WERI-Rb-1 (cell line): ENCODE data around the gene GPC2.

ENCODE experiments used
- DNase-seq: peaks from one replicate; pipeline ENCODE4 v3.0.0-alpha.2; 2020
- H3K27ac ChIP-seq: fragments of 250-450 bp; sonication (Bioruptor Pico); 2 replicates; pipeline ENCODE4 v1.5.1; 2020; ENCODE audit warnings: mild to moderate bottlenecking, moderate library complexity
- H3K27me3 ChIP-seq: fragments of 250-450 bp; sonication (Bioruptor Pico); 2 replicates; pipeline ENCODE4 v1.5.1; 2021; ENCODE audit warnings: mild to moderate bottlenecking, low read depth, moderate library complexity; ENCODE audit not compliant: insufficient read depth, severe bottlenecking
- H3K36me3 ChIP-seq: fragments of 250-450 bp; sonication (Bioruptor Pico); 2 replicates; pipeline ENCODE4 v1.5.1; 2020; ENCODE audit warnings: mild to moderate bottlenecking, moderate library complexity
- H3K4me3 ChIP-seq: 2 replicates; pipeline ENCODE4 v1.5.1; 2011; ENCODE audit warnings: low read depth, mild to moderate bottlenecking, control low read depth, low read length
- H3K9me3 ChIP-seq: fragments of 250-450 bp; sonication (Bioruptor Pico); 2 replicates; pipeline ENCODE4 v1.5.1; 2021; ENCODE audit warnings: mild to moderate bottlenecking, moderate library complexity; ENCODE audit not compliant: severe bottlenecking
- TF ChIP-seq, protein P1 (sequence below): IDR thresholded peaks from 2 replicates; pipeline ENCODE4 v1.5.1; 2011; ENCODE audit warnings: low read depth, mild to moderate bottlenecking, control low read depth, inconsistent platforms, low read length

GPC2 gene

DNA sequence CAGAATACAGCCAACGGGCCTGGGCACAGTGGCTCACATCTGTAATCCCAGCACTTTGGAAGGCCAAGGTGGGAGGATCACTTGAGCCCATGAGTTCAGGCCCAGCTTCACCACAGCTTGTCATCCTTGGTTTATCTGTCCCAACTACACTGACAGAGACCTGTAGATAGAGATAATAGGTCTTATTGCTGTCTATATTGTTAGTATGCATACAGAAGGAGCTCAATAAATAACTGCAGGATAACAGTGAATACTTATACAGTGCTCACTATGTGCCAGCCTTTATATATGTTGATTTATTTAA lies 56.5 kb downstream of the GPC2 start:
- Histone ChIP-seq H3K36me3 (peaks cover 8% of the 10 kb centered on the region), H3K27ac (no peak overlapping the region), H3K9me3 (no peaks in the 10 kb centered on the region), H3K27me3 (no peaks in the 10 kb centered on the region), H3K4me3 (peak overlapping the region; percentile 88; the same call in 1 of the 2 replicates)
- no peak for DNase-seq
- TF ChIP-seq, protein P1, sequence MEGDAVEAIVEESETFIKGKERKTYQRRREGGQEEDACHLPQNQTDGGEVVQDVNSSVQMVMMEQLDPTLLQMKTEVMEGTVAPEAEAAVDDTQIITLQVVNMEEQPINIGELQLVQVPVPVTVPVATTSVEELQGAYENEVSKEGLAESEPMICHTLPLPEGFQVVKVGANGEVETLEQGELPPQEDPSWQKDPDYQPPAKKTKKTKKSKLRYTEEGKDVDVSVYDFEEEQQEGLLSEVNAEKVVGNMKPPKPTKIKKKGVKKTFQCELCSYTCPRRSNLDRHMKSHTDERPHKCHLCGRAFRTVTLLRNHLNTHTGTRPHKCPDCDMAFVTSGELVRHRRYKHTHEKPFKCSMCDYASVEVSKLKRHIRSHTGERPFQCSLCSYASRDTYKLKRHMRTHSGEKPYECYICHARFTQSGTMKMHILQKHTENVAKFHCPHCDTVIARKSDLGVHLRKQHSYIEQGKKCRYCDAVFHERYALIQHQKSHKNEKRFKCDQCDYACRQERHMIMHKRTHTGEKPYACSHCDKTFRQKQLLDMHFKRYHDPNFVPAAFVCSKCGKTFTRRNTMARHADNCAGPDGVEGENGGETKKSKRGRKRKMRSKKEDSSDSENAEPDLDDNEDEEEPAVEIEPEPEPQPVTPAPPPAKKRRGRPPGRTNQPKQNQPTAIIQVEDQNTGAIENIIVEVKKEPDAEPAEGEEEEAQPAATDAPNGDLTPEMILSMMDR, result no peak

DNA sequence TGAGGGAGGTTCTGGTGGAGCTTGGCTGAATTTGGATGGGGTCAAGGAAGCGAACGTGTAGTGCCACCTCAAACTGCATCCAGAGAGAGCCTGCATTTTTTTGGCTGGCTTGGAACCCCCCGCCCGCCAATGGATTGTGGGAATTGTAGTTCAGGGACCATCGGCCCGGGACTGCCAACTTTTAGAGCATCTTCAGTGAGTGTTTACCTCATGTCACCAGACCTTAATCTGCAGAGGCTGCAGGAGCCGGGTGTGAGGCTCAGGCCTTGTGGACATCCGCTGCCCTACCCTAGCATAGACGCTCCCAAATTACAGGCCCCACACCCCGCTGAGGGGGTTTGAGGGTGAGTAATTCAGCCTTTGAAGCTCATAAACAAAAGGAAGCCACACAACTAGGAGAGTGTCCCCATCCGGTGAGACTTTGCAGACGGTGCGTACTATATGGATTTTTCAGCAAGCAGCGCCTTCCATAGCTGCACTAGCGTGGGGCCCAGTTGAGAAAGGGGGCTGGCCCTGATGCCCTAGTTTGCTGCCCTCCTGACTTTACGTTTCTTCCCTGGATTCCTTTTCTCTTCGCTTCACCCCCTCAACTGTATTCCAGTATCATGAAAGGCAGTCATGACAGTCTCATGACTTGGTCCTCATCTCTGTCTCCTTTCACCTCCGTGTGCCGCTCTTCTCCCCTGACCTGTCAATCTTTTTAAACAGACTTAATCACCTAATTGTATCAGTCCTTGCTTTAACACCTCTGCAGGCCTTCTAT lies 57.0 kb downstream of the GPC2 start:
- Histone ChIP-seq H3K27ac (peak overlapping the region; percentile 90), H3K27me3 (no peaks in the 10 kb centered on the region), H3K4me3 (peak overlapping the region; percentile 88), H3K9me3 (no peaks in the 10 kb centered on the region), H3K36me3 (peaks cover 4% of the 10 kb centered on the region)
- TF ChIP-seq, protein P1, result no peak
- DNase-seq, result peak; percentile 53
